Measurements from ENCODE around the gene RLN2.

GRCh38 chr9:5310851-5311250 lies 6.3 kb upstream of the RLN2 start:
- TF ChIP-seq SIN3A (IDR thresholded peaks at IDR 0.05; ENCODE audit: borderline replicate concordance, insufficient read depth, low read length) (no peak), POLR2AphosphoS5 (IDR thresholded peaks at IDR 0.05; ENCODE audit: low read depth, low read length) (no peak), FOXP2 (optimal IDR thresholded peaks at IDR 0.05; ENCODE audit: borderline replicate concordance, extremely low read depth, extremely low read length, insufficient read depth) (no peak), REST (IDR thresholded peaks at IDR 0.05; ENCODE audit: insufficient read depth in 1 of 2, low read depth in 2 of 2, low read length in 2 of 2) (no peak)

Measured in PFSK-1 (cell line).